NCI-H146 (cell line): ENCODE data around the gene AEBP1.

Experiments used
- DNase-seq: peaks from one replicate; lab custom pipeline; 2025; lab: John Stamatoyannopoulos, UW

The AEBP1 gene

DNA sequence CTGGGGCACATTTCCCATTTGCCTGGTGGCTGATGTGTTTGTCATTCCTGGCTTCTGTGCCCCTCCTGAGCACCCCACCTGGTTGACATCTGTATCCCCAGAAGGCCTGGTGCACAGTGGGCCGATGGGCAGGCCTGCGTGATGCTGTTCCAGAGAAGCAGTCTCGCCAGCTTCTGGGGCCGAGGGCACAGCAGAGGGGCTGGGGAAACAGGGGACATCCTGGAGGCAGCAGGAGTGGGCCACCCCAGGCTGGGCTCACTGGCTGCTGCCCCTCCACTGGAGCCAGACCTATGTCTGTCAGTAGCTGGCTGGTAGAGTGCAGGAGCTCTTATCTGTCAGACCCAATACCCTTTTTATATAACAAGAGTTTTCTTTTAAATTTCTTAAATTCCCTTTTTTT is 37.9 kb downstream of the AEBP1 start:
- DNase-seq = no peak

DNA sequence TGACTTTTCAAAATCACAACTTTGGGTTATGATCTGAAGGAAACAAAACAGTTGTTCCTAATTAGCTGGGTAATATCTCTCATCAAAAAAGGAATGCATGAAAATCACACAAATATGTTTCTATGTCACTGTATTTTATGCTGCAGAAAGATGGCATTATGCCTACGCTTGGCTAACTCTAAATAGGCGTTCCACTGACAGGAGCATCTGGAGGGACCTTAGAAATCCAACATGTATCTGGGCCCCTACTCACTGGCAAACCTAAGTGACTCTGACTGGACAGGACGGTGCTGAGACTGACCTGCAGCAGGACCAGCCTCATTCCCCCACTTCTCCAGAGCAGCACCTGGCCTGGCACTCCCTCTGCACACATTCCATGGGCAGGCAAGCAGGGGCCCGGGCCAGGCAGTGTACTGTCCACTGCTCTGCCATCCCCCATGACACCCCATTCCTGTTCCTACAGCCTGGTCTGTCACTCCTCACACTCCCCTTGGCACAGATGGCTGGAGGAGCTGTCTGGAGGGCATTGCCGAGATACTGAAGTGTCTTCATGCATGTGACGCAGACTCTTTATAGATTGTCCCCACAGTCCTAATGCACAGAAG is 39.6 kb downstream of the AEBP1 start:
- no peak for DNase-seq

DNA sequence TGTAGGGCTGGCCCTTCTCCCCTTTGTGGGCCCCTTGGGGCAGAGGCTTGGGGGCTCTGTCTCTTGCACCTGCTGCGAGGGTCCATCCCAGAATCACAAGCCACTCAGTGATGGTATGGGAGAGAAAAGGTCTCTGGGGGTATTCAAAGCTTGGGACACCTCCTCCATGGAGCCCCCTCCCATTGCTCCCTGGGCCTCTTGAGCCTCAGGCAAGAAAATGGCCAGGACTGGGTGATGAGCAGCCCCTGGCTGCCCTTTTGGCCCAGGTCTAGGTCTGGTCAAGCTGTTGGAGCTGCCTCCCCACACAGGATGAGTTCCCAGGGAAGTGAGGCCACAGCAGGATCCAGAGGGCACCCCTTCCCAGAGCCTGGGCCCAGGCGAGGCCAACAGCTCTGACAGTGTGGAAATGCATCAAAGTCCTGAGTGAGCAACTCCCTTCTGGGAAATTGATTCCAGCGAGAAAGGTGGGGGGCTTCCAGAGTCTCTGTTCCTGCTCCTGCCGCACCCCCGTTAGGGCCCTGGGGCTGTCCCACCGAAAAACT is 40.4 kb downstream of the AEBP1 start:
- no peak for DNase-seq

DNA sequence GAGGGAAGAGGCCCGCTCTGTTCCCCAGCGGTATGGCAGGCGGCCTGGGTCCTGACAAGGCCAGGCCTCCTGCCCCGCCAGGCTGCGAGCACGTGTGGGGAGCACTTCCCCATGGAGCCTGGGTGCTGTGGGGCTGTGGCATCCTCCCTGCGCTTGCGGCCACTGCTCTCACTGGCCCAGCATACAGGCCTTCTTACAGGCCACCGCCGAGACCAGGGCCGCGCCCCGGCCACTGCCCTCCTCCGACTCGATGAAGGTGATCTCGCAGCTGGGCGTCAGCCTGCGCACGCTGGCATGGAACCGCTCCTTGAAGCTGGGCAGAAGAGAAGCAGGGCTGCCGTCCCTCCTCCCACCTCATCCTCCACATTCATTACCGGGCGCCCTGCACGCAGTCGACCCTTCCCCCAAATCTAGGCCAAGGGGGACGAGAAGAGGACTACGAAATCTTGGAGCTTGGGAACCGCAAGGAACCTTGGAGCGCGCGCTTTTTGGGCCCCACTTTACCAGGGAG is 40.9 kb downstream of the AEBP1 start:
- DNase-seq = no peak

DNA sequence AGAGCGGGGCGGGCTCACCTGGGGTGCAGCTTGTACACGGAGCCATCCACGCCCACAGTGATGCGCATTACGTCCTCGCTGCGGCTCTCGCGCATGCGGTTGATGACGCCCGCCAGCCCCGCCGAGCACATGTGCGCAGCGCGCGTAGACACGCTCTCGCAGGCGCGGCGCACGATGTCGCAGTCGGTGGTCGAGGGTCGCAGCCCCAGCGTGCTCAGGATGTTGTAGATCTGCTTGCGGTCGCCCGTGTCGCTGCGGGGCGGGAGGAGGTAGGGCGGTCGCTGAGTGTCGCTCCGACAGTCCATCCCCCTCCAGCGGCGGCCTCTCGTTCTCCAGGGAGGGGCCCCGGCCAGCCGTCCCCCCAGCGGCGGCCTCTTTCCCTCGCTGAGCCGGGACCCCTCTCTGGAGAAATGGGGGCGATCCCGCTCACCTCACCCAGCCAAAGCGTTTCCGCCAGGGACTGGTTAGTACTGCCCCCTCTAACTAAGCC is 41.4 kb downstream of the AEBP1 start:
- no peak for DNase-seq

- DNase-seq = no peak
Observed at GRCh38 chr7:44145969-44146911, 42.1 kb downstream of the AEBP1 start.

- DNase-seq = no peak
Observed at GRCh38 chr7:44147026-44147991, 43.2 kb downstream of the AEBP1 start.

GRCh38 chr7:44148166-44148565 is 44.0 kb downstream of the AEBP1 start:
- DNase-seq = no peak

DNA sequence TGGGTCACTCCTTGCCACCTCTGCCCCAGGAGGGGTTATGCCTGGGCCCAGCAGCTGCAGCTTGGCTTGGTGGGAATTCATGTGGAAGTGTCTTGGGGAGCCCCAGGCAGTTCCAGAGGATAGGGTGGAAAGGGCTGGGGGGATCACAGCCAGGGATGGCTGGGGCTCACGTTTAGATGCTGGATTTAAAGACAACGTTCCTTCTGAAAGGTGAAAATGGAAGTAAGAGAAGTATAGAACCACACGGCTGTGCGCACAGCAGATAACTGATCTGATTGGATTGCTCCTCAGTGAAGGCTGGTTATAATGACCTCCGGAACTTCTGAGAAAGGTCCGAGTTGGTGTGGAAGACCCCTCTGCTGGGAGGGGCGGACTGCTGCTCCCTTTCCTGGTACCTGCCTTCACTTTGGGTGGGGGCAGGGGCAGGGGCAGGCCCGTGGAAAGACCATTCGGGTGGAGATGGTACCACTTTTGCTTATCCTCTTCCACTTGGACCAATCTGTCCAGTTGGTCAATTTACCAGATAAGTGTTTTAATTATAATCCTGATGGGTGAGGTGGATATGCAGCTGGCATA is 44.9 kb downstream of the AEBP1 start:
- no peak for DNase-seq

DNA sequence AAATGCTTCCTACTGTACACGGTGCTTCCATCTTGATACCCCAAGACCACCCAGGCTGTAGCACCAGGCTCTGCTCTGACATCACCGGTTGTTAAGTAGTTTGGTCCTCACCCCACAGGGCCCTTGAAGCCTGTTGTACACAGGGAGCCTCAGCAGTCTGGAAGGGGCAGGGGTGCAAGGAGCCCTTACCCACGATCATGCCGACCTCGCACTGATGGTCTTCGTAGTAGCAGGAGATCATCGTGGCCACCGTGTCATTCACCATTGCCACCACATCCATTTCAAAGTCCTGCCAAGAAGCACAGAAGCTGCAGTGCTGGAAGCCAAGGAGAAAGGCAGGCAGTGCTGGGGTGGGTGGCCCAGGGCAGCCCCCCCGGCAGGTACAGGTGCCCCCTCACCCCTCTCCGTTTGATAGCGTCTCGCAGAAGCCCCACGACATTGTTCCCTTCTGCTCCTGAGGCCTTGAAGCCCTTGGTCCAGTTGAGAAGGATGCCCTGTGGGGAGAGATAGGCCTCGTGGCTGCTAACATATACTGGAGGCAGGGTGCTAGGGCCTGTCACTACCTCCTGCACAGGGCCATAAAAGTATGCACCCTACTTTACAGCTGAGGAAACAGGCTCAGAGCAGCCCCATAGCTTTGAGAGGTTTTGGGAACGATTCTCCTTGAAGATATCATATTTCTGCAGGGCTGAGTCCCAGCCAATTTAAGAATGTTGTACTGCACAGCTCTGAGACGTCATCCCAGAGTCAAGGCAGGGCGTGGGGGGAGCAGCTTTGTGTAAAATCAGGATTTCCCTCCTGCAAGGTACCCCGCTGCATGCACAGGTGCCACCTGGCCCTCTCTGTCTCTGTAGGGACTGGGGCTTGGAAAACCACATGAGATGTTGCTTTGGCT is 45.7 kb downstream of the AEBP1 start:
- no peak for DNase-seq

DNA sequence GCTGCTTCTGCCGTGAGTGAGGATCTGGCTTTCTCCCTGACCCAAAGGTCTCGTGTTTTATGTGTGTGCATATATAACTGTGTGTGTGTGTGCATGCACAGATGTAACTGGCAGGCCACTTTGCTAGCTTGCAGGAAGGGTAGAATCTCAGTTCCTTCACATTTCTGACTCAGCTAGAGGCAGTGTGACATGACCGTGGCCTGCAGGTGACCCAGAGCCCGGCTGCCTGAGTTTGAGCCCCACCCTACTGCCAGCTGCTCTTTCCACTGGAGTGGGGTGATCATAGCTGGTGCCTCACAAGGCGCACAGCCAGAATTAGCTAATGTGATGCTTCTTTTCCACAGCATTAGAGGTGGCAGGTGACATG is 46.3 kb downstream of the AEBP1 start:
- DNase-seq = no peak

GRCh38 chr7:44150966-44151941 is 47.1 kb downstream of the AEBP1 start:
- no peak for DNase-seq

- no peak for DNase-seq
Observed at GRCh38 chr7:44151956-44152355, 47.8 kb downstream of the AEBP1 start.

DNA sequence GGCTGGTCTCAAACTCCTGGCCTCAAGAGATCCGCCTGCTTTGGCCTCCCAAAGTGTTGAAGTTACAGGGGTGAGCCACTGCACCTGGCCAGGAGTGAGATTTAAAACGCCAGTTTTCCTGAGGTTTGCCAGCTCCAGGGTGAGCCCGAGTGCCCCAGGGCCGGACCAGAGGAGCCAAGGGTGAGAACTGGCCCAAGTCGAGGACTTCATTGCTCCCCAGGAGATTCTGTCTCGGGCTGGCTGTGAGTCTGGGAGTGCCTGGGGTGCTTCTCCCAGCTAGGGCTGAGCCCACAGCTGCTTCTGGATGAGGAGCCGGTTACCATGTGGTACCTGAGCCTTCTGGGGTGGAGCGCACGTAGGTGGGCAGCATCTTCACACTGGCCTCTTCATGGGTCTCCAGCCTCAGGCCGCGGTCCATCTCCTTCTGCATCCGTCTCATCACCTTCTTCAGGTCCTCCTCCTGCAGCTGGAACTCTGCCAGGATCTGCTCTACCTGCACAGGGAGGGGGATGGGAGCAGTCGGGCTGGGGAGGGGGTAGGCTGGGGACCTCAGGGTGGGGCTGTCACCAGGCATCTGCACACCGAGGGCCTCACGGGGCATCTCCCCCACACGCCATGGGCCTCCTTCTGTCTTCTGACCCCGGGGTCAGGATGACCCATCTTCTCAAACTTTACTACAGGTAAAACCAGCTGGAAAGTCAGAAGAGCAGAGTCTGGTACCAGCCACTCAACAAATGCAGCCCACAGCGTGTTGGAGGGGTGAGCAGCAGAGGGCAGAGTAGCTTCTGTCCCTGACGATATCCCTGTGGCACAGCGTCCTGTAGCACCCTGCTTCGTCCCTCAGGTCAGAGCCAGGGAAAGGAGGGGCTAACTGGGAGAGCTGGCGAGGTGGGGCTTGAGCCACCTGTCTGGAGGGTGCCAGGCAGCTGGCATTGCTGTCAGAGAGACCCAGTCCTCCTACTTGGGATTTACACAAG is 49.1 kb downstream of the AEBP1 start:
- no peak for DNase-seq

DNA sequence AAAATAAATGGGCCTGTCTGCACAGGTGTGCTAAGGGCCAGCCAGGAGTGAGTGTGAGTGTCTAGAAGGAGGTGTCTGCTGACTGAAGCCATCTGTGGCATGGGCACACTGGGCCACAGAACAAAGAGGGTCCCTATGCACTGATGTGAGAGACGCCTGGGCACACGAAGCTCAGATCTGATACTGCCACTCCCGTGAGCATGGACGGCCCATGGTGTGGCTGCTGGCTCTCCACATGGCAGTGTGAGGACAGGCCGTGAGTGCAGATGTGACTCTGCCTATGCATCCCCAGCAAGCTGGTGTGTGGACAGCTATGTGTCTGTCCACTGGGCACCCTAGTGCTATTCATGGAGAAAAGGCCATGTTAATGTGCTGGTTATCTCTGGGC is 49.8 kb downstream of the AEBP1 start:
- DNase-seq = no peak

GRCh38 chr7:44154703-44155102 is 50.6 kb downstream of the AEBP1 start:
- no peak for DNase-seq

DNA sequence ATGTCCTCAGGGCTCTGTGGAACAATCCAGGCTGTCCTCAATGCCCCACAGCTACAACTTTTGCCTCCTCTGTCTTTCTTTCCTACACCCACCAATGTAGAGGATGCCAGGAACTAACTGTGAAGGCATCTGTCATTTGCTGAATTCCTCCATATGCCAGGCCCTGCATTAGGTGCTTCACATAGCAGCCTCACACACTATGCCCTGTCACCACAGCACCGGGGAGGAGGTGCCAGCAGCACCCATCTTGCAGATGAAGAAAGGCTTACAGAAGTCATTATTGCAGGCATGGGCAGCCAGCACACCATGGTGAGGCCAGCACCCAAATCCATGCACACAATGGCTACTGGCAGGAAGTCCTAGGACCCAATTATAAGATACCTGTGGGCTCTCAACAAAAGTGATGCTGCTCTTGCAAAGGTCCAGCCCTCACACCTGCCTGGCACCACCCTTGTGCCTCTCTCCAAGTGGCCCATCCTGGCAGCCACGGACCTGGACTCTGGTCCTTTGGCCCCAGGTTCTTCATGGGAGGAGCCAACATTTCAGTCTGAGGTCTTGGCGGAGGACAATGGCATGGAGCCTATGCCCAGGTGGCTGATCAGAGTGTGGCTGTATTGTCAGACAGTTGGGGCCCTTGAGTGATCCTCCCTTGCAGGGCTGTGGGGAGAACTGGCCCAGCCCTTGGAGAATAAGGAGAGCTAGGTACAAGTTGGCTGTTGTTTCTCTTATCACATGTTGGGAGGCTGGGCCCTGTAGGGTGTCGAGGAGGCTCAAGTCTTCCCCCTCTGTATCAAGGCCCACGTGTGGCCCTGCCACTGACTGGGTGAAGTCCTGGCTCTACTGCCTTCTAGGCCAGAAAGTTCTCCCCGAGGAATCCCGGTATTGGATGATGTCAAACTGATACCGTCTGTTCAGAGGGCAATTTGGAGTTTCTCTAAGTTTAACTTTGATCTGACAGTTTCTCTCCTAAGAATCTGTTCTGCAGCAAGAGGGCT is 51.3 kb downstream of the AEBP1 start:
- no peak for DNase-seq
